K562 (cell line): ENCODE results near the gene ITPRIPL2. TPM values are rescaled to one million over a fixed set of nuclear protein-coding genes. Genes with fewer than 3 reads are reported as not detected.

Source experiments
- ATAC-seq: fragments of 200-7000 bp; cut with Tn5 transposase; 3 replicates; pipeline ENCODE4 v1.9.1; 2020; ENCODE audit warnings: moderate library complexity
- BruUV-seq: library from RNA; stranded (reverse); fragments of 400-500 nt; replicated peaks from 2 replicates; lab custom pipeline; 2021; lab: Mats Ljungman, UMichigan
- CTCF ChIA-PET: fragments of 300-600 bp; formaldehyde crosslinking; extraction: SDS; loops from one replicate; lab custom pipeline; 2021; ENCODE audit warnings: low intra/inter-chr PET ratio; lab: Yijun Ruan, JAX
- POLR2A ChIA-PET: fragments of 300-600, 350-650 bp; sonication (Branson Sonifier 250); formaldehyde crosslinking; extraction: SDS; loops from one replicate; lab custom pipeline; 2021; ENCODE audit warnings: antibody characterized with exemption, inconsistent platforms; lab: Yijun Ruan, JAX
- DNase-seq, 4 experiments: peaks; one replicate each; pipeline versions ENCODE4 v3.0.0 to v3.0.0-alpha.2; 2011 to 2018; ENCODE audit warnings: low spot score in 3 of 4, mixed read lengths in 3 of 4; ENCODE audit errors: extremely low read depth in 1 of 4
- FAIRE-seq: peaks from 2 replicates; lab custom pipeline; 2011; peaks lifted over from hg19 to GRCh38; lab: Jason Lieb, UNC
- H2AFZ ChIP-seq: 2 replicates; pipeline ENCODE4 v1.6.0; 2011; ENCODE audit warnings: low read depth, low read length, control low read depth, inconsistent platforms
- H3K27ac ChIP-seq: fragments of 200-600 bp; 3 replicates; pipeline ENCODE4 v1.8.0; 2011; ENCODE audit warnings: low read depth, mild to moderate bottlenecking, control low read depth, inconsistent platforms, low read length, moderate library complexity, mixed read lengths; ENCODE audit errors: extremely low read depth
- H3K27me3 ChIP-seq, 2 experiments: fragments of 300-600 bp in 1 of 2; 2 replicates in 1 of 2; 3 replicates in 1 of 2; pipeline versions ENCODE4 v1.6.0 to v1.8.0; 2011; ENCODE audit warnings: inconsistent platforms in 2 of 2, low read length in 2 of 2, mild to moderate bottlenecking in 1 of 2, mixed read lengths in 1 of 2, moderate library complexity in 1 of 2; ENCODE audit not compliant: control insufficient read depth in 2 of 2, insufficient read depth in 2 of 2
- H3K36me3 ChIP-seq: fragments of 300-600 bp; 3 replicates; pipeline ENCODE4 v1.8.0; 2011; ENCODE audit warnings: mild to moderate bottlenecking, low read length, inconsistent platforms; ENCODE audit not compliant: control insufficient read depth, insufficient read depth
- H3K4me1 ChIP-seq, 2 experiments: fragments of 200-600 bp in 1 of 2; replicated peaks in 1 of 2; 2 replicates in 1 of 2; 3 replicates in 1 of 2; pipeline versions ENCODE4 v1.5.1 to v1.8.0; 2011; ENCODE audit warnings: inconsistent platforms in 2 of 2, low read length in 2 of 2, mild to moderate bottlenecking in 1 of 2, mixed read lengths in 1 of 2, moderate library complexity in 1 of 2; ENCODE audit not compliant: control insufficient read depth in 2 of 2, insufficient read depth in 2 of 2
- H3K4me2 ChIP-seq: 2 replicates; pipeline ENCODE4 v1.6.1; 2011; ENCODE audit warnings: low read length, control low read depth, inconsistent platforms, mixed read lengths; ENCODE audit not compliant: insufficient read depth
- H3K4me3 ChIP-seq: fragments of 200-600 bp; sonication (generic), shearing (Covaris generic); 2 replicates; pipeline ENCODE4 v1.5.1; 2016; ENCODE audit warnings: control low read depth, inconsistent platforms
- H3K79me2 ChIP-seq: fragments of 200-600 bp; 3 replicates; pipeline ENCODE4 v1.8.0; 2011; ENCODE audit warnings: low read length, inconsistent platforms; ENCODE audit not compliant: control insufficient read depth, insufficient read depth
- H3K9ac ChIP-seq, 2 experiments: 2 replicates each; pipeline versions ENCODE4 v1.6.0 to v1.6.1; 2011; ENCODE audit warnings: low read depth in 2 of 2, low read length in 2 of 2, control low read depth in 1 of 2, inconsistent platforms in 1 of 2, mild to moderate bottlenecking in 1 of 2, mixed read lengths in 1 of 2; ENCODE audit not compliant: insufficient read depth in 1 of 2
- H3K9me1 ChIP-seq: one replicate; pipeline ENCODE4 v1.6.0; 2011; ENCODE audit warnings: inconsistent platforms, mild to moderate bottlenecking, low read length, moderate library complexity; ENCODE audit not compliant: control insufficient read depth, insufficient read depth
- H3K9me3 ChIP-seq: replicated peaks from 2 replicates; pipeline ENCODE4 v1.5.1; 2011; ENCODE audit warnings: low read depth, low read length, inconsistent platforms; ENCODE audit not compliant: control insufficient read depth, insufficient read depth
- H4K20me1 ChIP-seq: replicated peaks from 2 replicates; pipeline ENCODE4 v1.6.1; 2011; ENCODE audit warnings: low read length, inconsistent platforms, mixed read lengths; ENCODE audit not compliant: control insufficient read depth, insufficient read depth
- AFF4 ChIP-seq: sonication (generic); formaldehyde crosslinking; IDR thresholded peaks from 2 replicates; pipeline ENCODE4 v1.8.0; 2023; ENCODE audit warnings: mild to moderate bottlenecking, missing genetic modification reagents
- CC2D1A ChIP-seq: fragments of 450-650 bp; IDR thresholded peaks from 2 replicates; pipeline ENCODE4 v1.6.1; 2017; ENCODE audit warnings: mild to moderate bottlenecking
- CEBPB ChIP-seq: fragments of 450-650 bp; IDR thresholded peaks from 2 replicates; pipeline ENCODE4 v1.6.1; 2016; ENCODE audit warnings: missing genetic modification characterization, missing compliant biosample characterization
- E2F3 ChIP-seq: fragments of 250-450 bp; sonication (Bioruptor Pico); IDR thresholded peaks from 2 replicates; pipeline ENCODE4 v1.4.0; 2020; ENCODE audit warnings: mild to moderate bottlenecking
- ELK1 ChIP-seq: sonication (generic); formaldehyde crosslinking; IDR thresholded peaks from 2 replicates; pipeline ENCODE4 v1.8.1; 2022; ENCODE audit warnings: missing genetic modification reagents
- EP300 ChIP-seq: IDR thresholded peaks from 2 replicates; pipeline ENCODE4 v1.6.1; 2012; ENCODE audit warnings: low read length, improper control_type of control experiment
- FUS ChIP-seq: fragments of 200-400 bp; formaldehyde crosslinking; optimal IDR thresholded peaks from 2 replicates; pipeline ENCODE3; 2017; ENCODE audit warnings: low read depth, low read length
- HDAC6 ChIP-seq: IDR thresholded peaks from 2 replicates; pipeline ENCODE4 v1.6.1; 2012; ENCODE audit warnings: low read depth, mild to moderate bottlenecking, control low read depth, inconsistent platforms, low read length, moderate library complexity
- IRF9 ChIP-seq: fragments of 450-650 bp; IDR thresholded peaks from 2 replicates; pipeline ENCODE4 v1.6.1; 2016; ENCODE audit warnings: missing biosample characterization, missing genetic modification characterization
- PML ChIP-seq: IDR thresholded peaks from 2 replicates; pipeline ENCODE4 v1.6.1; 2012; ENCODE audit warnings: low read length, inconsistent platforms
- RFX1 ChIP-seq: fragments of 450-650 bp; IDR thresholded peaks from 2 replicates; pipeline ENCODE4 v1.6.1; 2016; ENCODE audit warnings: mild to moderate bottlenecking, moderate library complexity
- TCF7 ChIP-seq: sonication (generic); IDR thresholded peaks from 2 replicates; pipeline ENCODE4 v1.6.1; 2016; ENCODE audit warnings: antibody characterized with exemption, borderline replicate concordance
- ZFPM2 ChIP-seq: fragments of 250-450 bp; sonication (Bioruptor Pico); IDR thresholded peaks from 2 replicates; pipeline ENCODE4 v1.5.1; 2022; ENCODE audit warnings: mild to moderate bottlenecking
- ZNF324 ChIP-seq: fragments of 250-450 bp; sonication (Bioruptor Pico); IDR thresholded peaks from 2 replicates; pipeline ENCODE4 v1.4.0; 2020; ENCODE audit warnings: mild to moderate bottlenecking
- ZNF780A ChIP-seq: fragments of 250-450 bp; sonication (Bioruptor Pico); IDR thresholded peaks from 2 replicates; pipeline ENCODE4 v1.5.0; 2021; ENCODE audit warnings: mild to moderate bottlenecking
- WGBS: fragments of 100-300 bp; shearing (Covaris generic); methylation state at CpG from one replicate; pipeline ENCODE4 v1.1.6; 2016; ENCODE audit warnings: low coverage, mixed read lengths; ENCODE audit not compliant: insufficient coverage; ENCODE audit errors: missing lambda C conversion rate; 5-methylcytosine and 5-hydroxymethylcytosine counted together
- in situ Hi-C: fragments of 300-500 bp; cut with MboI; formaldehyde crosslinking; loops from 4 replicates; pipeline ENCODE4 v1.15.0; 2018; ENCODE audit warnings: inconsistent platforms, mixed read lengths
- intact Hi-C: fragments of 100-400 bp; cut with micrococcal nuclease; formaldehyde crosslinking; loops from 2 replicates; pipeline ENCODE4 v1.14.2; 2022
- polyA plus RNA-seq, 8 experiments: library from polyadenylated mRNA; depleted of rRNA in 4 of 8; stranded (reverse) in 5 of 8; unstranded in 3 of 8; fragments of >200 nt; fragmentation: Nextera tagmentation in 2 of 8; fragmentation: Illumina TruSeq in 1 of 8; extraction: Ambion mirVana in 2 of 8; extraction: Trizol in 1 of 8; gene quantifications; 2 replicates each; pipeline versions ENCODE4 v1.2.1 to v1.2.3, GENCODE V29; 2011 to 2014; ENCODE audit warnings: inconsistent platforms in 1 of 8, missing spikeins in 1 of 8
- total RNA-seq, 7 experiments: library from RNA; depleted of rRNA in 6 of 7; stranded (reverse); fragments of >200 nt in 6 of 7; fragmentation: Illumina TruSeq in 2 of 7; extraction: Trizol in 2 of 7; gene quantifications; 2 replicates each; pipeline versions ENCODE4 v1.2.1 to v1.2.3, GENCODE V29; 2011 to 2021; ENCODE audit warnings: low replicate concordance in 1 of 7
- TF ChIP-seq, protein P1 (sequence below): fragments of 250-450 bp; sonication (Bioruptor Pico); IDR thresholded peaks from 2 replicates; pipeline ENCODE4 v1.4.0; 2020; ENCODE audit warnings: mild to moderate bottlenecking, moderate library complexity, borderline replicate concordance

Gene ITPRIPL2
- total and polyA plus RNA-seq, 9 of the 15 experiments (the other 6 are each of a cell fraction or from before 2014, with no cell fraction given): 0.04 to 2.2 (median 0.58) TPM

GRCh38 chr16:19147126-19147525 lies 33.4 kb downstream of the ITPRIPL2 start:
- no peak for DNase-seq
- ChIA-PET CTCF (no interaction called here), POLR2A (interaction anchor here (0.6 to 0.7 kb wide), 2 partner anchors 33 to 34 kb away, joined by 3 read pairs; partner anchors contain the start of gene ITPRIPL2)
- FAIRE-seq: peak; percentile 26
- in situ Hi-C loops (no loop called here), intact Hi-C loops (no loop called here)
- H3K9ac ChIP-seq: no peak overlapping the region
- no TSS peak for BruUV-seq
- H3K9me1 ChIP-seq: no peaks in the 10 kb centered on the region
- peaks cover 20 to 29% of the 10 kb centered on the region in 2 experiments for H3K27me3 ChIP-seq
- no peak for ATAC-seq
- H3K27ac ChIP-seq: no peak overlapping the region
- no peak overlapping the region for H3K4me3 ChIP-seq
- no peaks in the 10 kb centered on the region for H3K36me3 ChIP-seq
- H3K4me2 ChIP-seq: no peak overlapping the region
- no peaks in the 10 kb centered on the region for H3K79me2 ChIP-seq
- no peaks in the 10 kb centered on the region for H4K20me1 ChIP-seq
- no peak overlapping the region for H2AFZ ChIP-seq
- WGBS: 0% methylated on average over 3 of the region's 4 CpGs
- H3K9me3 ChIP-seq: 0 out of 2 replicates have a peak, but pooled peaks cover 3% of the 10 kb centered on the region
- H3K4me1 ChIP-seq: no peaks in the 10 kb centered on the region
- TF ChIP-seq FUS: no peak
- no peak for TF ChIP-seq TCF7
- TF ChIP-seq HDAC6: no peak
- TF ChIP-seq PML: no peak
- no peak for TF ChIP-seq ZFPM2 (CRISPR knock-in tag)
- TF ChIP-seq EP300: no peak
- no peak for TF ChIP-seq ZNF324
- no peak for TF ChIP-seq E2F3
- TF ChIP-seq, protein P1, sequence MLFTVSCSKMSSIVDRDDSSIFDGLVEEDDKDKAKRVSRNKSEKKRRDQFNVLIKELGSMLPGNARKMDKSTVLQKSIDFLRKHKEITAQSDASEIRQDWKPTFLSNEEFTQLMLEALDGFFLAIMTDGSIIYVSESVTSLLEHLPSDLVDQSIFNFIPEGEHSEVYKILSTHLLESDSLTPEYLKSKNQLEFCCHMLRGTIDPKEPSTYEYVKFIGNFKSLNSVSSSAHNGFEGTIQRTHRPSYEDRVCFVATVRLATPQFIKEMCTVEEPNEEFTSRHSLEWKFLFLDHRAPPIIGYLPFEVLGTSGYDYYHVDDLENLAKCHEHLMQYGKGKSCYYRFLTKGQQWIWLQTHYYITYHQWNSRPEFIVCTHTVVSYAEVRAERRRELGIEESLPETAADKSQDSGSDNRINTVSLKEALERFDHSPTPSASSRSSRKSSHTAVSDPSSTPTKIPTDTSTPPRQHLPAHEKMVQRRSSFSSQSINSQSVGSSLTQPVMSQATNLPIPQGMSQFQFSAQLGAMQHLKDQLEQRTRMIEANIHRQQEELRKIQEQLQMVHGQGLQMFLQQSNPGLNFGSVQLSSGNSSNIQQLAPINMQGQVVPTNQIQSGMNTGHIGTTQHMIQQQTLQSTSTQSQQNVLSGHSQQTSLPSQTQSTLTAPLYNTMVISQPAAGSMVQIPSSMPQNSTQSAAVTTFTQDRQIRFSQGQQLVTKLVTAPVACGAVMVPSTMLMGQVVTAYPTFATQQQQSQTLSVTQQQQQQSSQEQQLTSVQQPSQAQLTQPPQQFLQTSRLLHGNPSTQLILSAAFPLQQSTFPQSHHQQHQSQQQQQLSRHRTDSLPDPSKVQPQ (CRISPR knock-in tag): no peak
- TF ChIP-seq IRF9 (tag): no peak
- TF ChIP-seq CC2D1A: no peak
- TF ChIP-seq ELK1 (CRISPR knock-in tag): no peak
- no peak for TF ChIP-seq RFX1
- no peak for TF ChIP-seq AFF4
- no peak for TF ChIP-seq ZNF780A (CRISPR knock-in tag)
- no peak for TF ChIP-seq CEBPB (tag)
